Measurements from ENCODE around the gene TSPAN18.

TSPAN18 gene

DNA sequence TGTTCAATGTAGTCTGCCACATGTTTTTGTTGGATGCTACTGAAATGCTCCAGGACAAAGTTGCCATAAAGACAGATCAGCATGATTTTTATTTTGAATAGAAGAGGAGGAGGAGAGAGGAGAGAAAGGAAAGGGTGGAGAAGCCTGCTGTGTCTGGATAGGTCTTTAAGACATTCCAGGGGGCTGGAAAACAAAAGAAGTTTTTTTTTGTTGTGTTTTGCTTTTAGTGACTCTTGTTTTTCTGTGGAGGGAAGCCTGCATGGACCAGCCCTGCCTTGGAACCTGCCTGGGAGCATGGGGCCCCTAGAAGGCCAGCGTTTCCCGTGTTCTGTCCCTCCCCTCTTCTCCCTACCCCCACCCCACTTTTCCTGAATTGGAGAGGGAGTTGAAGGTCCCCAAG lies 2.3 kb downstream of the TSPAN18 start:
- no peak overlapping the region for H3K4me3 ChIP-seq (ENCODE audit: low read length)
- TF ChIP-seq, protein P1, sequence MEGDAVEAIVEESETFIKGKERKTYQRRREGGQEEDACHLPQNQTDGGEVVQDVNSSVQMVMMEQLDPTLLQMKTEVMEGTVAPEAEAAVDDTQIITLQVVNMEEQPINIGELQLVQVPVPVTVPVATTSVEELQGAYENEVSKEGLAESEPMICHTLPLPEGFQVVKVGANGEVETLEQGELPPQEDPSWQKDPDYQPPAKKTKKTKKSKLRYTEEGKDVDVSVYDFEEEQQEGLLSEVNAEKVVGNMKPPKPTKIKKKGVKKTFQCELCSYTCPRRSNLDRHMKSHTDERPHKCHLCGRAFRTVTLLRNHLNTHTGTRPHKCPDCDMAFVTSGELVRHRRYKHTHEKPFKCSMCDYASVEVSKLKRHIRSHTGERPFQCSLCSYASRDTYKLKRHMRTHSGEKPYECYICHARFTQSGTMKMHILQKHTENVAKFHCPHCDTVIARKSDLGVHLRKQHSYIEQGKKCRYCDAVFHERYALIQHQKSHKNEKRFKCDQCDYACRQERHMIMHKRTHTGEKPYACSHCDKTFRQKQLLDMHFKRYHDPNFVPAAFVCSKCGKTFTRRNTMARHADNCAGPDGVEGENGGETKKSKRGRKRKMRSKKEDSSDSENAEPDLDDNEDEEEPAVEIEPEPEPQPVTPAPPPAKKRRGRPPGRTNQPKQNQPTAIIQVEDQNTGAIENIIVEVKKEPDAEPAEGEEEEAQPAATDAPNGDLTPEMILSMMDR (IDR thresholded peaks at IDR 0.05; ENCODE audit: low read depth, low read length): no peak
- TF ChIP-seq EZH2phosphoT487 (IDR thresholded peaks at IDR 0.05; ENCODE audit: low read depth): no peak
- H3K9ac ChIP-seq (ENCODE audit: low read length): no peak overlapping the region
- H3K4me2 ChIP-seq (ENCODE audit: low read length): no peak overlapping the region
- no peaks in the 10 kb centered on the region for H4K20me1 ChIP-seq (ENCODE audit: insufficient read depth, low read length)
- H2AFZ ChIP-seq (ENCODE audit: low read depth, low read length): no peak overlapping the region
- H3K27me3 ChIP-seq (ENCODE audit: low read depth, low read length): peaks cover 17% of the 10 kb centered on the region
- H3K36me3 ChIP-seq (replicated peaks; ENCODE audit: low read depth, low read length): no peaks in the 10 kb centered on the region
- H3K9me3 ChIP-seq (ENCODE audit: insufficient read depth, low read length): no peaks in the 10 kb centered on the region
- H3K27ac ChIP-seq (ENCODE audit: low read length): no peak overlapping the region
- H3K4me1 ChIP-seq (ENCODE audit: low read length): peaks cover 19% of the 10 kb centered on the region
- H3K79me2 ChIP-seq (ENCODE audit: low read length): no peaks in the 10 kb centered on the region

DNA sequence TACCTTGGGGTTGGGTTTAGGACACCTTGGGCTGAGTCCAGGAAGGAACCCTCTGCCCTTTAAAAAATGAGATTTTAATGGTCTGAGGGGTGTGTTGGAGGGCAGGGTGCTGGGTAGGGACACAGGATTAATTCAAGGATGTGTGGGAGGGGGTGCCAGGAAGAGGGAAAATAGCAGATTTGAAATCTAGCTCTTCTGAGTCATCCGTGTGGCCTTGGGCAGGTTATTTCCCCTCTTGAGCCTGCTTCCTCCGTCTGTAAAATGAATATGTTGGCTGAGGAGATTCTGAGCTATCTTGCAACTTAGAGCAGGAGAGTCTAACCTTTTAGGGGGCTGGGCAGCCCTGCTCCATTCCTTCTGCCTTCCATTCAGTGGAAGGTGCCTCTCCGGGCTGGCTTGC lies 3.0 kb downstream of the TSPAN18 start:
- H3K9ac ChIP-seq (ENCODE audit: low read length): no peak overlapping the region
- H3K4me1 ChIP-seq (ENCODE audit: low read length): peaks cover 19% of the 10 kb centered on the region
- H3K9me3 ChIP-seq (ENCODE audit: insufficient read depth, low read length): no peaks in the 10 kb centered on the region
- H3K4me3 ChIP-seq (ENCODE audit: low read length): no peak overlapping the region
- peak overlapping the region; percentile 21; the same call in 1 of the 2 replicates for H3K4me2 ChIP-seq (ENCODE audit: low read length)
- H4K20me1 ChIP-seq (ENCODE audit: insufficient read depth, low read length): no peaks in the 10 kb centered on the region
- no peak overlapping the region for H3K27ac ChIP-seq (ENCODE audit: low read length)
- no peaks in the 10 kb centered on the region for H3K79me2 ChIP-seq (ENCODE audit: low read length)
- TF ChIP-seq EZH2phosphoT487 (IDR thresholded peaks at IDR 0.05; ENCODE audit: low read depth): no peak
- TF ChIP-seq, protein P1 (IDR thresholded peaks at IDR 0.05; ENCODE audit: low read depth, low read length): no peak
- no peaks in the 10 kb centered on the region for H3K36me3 ChIP-seq (replicated peaks; ENCODE audit: low read depth, low read length)
- H3K27me3 ChIP-seq (ENCODE audit: low read depth, low read length): peaks cover 17% of the 10 kb centered on the region
- no peak overlapping the region for H2AFZ ChIP-seq (ENCODE audit: low read depth, low read length)

DNA sequence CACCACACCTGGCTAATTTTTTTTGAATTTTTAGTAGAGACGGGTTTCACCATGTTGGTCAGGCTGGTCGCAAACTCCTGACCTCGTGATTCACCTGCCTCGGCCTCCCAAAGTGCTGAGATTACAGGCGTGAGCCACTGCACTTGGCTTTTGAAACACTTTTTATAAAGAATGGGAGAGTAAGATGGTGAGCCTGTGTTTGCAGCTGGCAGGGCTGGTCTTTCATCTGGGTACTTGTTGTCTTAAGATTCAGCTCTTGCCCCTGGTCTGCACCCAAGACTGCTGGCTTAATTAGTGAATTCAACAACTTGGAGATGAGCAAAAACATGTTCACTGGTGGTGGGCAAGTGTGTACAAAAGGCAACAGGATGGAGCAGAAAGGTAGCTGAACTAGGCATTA lies 4.0 kb downstream of the TSPAN18 start:
- Histone ChIP-seq H3K27me3 (ENCODE audit: low read depth, low read length) (peaks cover 17% of the 10 kb centered on the region), H3K4me2 (ENCODE audit: low read length) (no peak overlapping the region), H3K9ac (ENCODE audit: low read length) (no peak overlapping the region), H3K4me1 (ENCODE audit: low read length) (peaks cover 18% of the 10 kb centered on the region), H3K27ac (ENCODE audit: low read length) (no peak overlapping the region), H4K20me1 (ENCODE audit: insufficient read depth, low read length) (no peaks in the 10 kb centered on the region), H3K36me3 (replicated peaks; ENCODE audit: low read depth, low read length) (no peaks in the 10 kb centered on the region), H3K4me3 (ENCODE audit: low read length) (no peak overlapping the region), H2AFZ (ENCODE audit: low read depth, low read length) (no peak overlapping the region), H3K79me2 (ENCODE audit: low read length) (no peaks in the 10 kb centered on the region), H3K9me3 (ENCODE audit: insufficient read depth, low read length) (no peaks in the 10 kb centered on the region)
- TF ChIP-seq, protein P1 (IDR thresholded peaks at IDR 0.05; ENCODE audit: low read depth, low read length): no peak
- no peak for TF ChIP-seq EZH2phosphoT487 (IDR thresholded peaks at IDR 0.05; ENCODE audit: low read depth)

DNA sequence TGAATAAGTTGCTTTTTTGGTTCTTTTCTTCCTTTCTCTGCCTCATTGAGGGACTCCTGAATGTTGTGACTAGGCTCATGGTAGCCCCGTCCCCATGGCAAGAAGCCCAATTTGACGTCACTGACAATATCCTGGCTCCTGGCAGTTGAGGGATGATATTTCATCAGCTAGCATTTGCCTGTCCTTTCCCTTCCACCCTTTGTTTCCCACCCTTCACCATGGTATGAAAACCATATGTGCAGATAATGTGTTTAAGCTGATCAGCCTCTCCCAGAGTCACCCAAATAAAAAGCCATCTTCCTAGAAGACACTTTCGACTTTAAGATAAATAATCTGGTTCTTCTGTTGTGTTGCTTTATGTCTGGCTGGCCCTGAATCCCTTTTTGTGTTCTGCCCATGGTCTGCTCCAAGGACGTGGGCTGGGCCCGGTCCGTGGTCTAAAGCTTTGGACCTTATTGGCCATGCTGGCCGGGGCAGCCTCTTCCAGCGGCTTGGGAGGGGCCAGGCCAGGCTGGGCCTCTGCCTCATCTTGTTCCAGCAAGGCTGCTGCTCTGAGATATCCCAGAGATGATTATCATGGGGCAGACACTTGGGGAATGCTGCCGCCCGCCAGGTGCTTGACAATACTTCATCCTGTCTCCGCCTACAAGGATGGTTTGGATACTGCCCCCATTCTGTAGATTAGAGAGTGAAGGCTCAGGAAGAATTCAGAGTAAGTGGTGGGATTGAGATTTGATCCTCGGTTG lies 5.1 kb downstream of the TSPAN18 start:
- H2AFZ ChIP-seq (ENCODE audit: low read depth, low read length): no peak overlapping the region
- H3K79me2 ChIP-seq (ENCODE audit: low read length): no peaks in the 10 kb centered on the region
- peaks cover 9% of the 10 kb centered on the region for H3K4me1 ChIP-seq (ENCODE audit: low read length)
- no peaks in the 10 kb centered on the region for H4K20me1 ChIP-seq (ENCODE audit: insufficient read depth, low read length)
- no peak overlapping the region for H3K4me2 ChIP-seq (ENCODE audit: low read length)
- H3K9me3 ChIP-seq (ENCODE audit: insufficient read depth, low read length): no peaks in the 10 kb centered on the region
- H3K4me3 ChIP-seq (ENCODE audit: low read length): no peak overlapping the region
- no peak for TF ChIP-seq EZH2phosphoT487 (IDR thresholded peaks at IDR 0.05; ENCODE audit: low read depth)
- TF ChIP-seq, protein P1 (IDR thresholded peaks at IDR 0.05; ENCODE audit: low read depth, low read length): no peak
- no peak overlapping the region for H3K9ac ChIP-seq (ENCODE audit: low read length)
- no peaks in the 10 kb centered on the region for H3K36me3 ChIP-seq (replicated peaks; ENCODE audit: low read depth, low read length)
- H3K27me3 ChIP-seq (ENCODE audit: low read depth, low read length): peaks cover 20% of the 10 kb centered on the region
- H3K27ac ChIP-seq (ENCODE audit: low read length): no peak overlapping the region

All from OCI-LY3 (cell line).